Spleen (tissue), 11 donors: Measurements from ENCODE around the gene SH2D7. TPM values are rescaled to one million over a fixed set of nuclear protein-coding genes. Genes with fewer than 3 reads are reported as not detected.
A peak's percentile ranks its signal among the peaks of the same experiment; 100 is the strongest.

Experiments
- DNase-seq: peaks from one replicate; pipeline ENCODE4 v3.0.0-alpha.2; 2020
- H3K27ac ChIP-seq, 8 donors: fragments of 200-600 bp; sonication (generic) in 7 of 8; 1 replicate in 4 of 8; 2 replicates in 4 of 8; pipeline versions ENCODE4 v1.5.0 to v1.8.0; 2016 to 2021; ENCODE audit warnings: inconsistent platforms in 4 of 8, mild to moderate bottlenecking in 4 of 8, moderate library complexity in 1 of 8
- H3K27me3 ChIP-seq, 7 donors: fragments of 200-600 bp; sonication (generic) in 6 of 7; replicated peaks in 1 of 7; 1 replicate in 4 of 7; 2 replicates in 3 of 7; pipeline versions ENCODE4 v1.5.0 to v1.8.0; 2016 to 2021; ENCODE audit warnings: inconsistent platforms in 3 of 7, mild to moderate bottlenecking in 1 of 7
- H3K36me3 ChIP-seq, 6 donors: fragments of 200-600 bp; sonication (generic) in 5 of 6; 1 replicate in 4 of 6; 2 replicates in 2 of 6; pipeline versions ENCODE4 v1.5.0 to v1.8.0; 2016 to 2021; ENCODE audit warnings: inconsistent platforms in 2 of 6
- H3K4me1 ChIP-seq, 6 donors: fragments of 200-600 bp; sonication (generic) in 5 of 6; 1 replicate in 3 of 6; 2 replicates in 3 of 6; pipeline versions ENCODE4 v1.5.0 to v1.8.0; 2016 to 2021; ENCODE audit warnings: inconsistent platforms in 3 of 6
- H3K4me3 ChIP-seq, 8 donors: fragments of 200-600 bp; sonication (generic) in 7 of 8; 1 replicate in 4 of 8; 2 replicates in 4 of 8; pipeline versions ENCODE4 v1.5.0 to v1.8.0; 2016 to 2021; ENCODE audit warnings: inconsistent platforms in 4 of 8, mild to moderate bottlenecking in 4 of 8, moderate library complexity in 2 of 8
- H3K9me3 ChIP-seq, 8 donors: fragments of 200-600 bp; sonication (generic) in 7 of 8; 1 replicate in 4 of 8; 2 replicates in 4 of 8; pipeline versions ENCODE4 v1.5.0 to v1.8.0; 2016 to 2021; ENCODE audit warnings: inconsistent platforms in 4 of 8
- CTCF ChIP-seq, 11 experiments: fragments of 200-600 bp in 7 of 11; fragments of 450-650 bp in 4 of 11; sonication (generic) in 4 of 11; IDR thresholded peaks in 8 of 11; conservative IDR thresholded peaks in 3 of 11; 1 replicate in 7 of 11; 2 replicates in 4 of 11; pipeline versions ENCODE4 v1.4.0 to v1.8.0; 2016 to 2021; ENCODE audit warnings: antibody characterized with exemption in 11 of 11, inconsistent platforms in 4 of 11, mild to moderate bottlenecking in 1 of 11
- POLR2A ChIP-seq, 3 donors: fragments of 450-650 bp; IDR thresholded peaks; one replicate each; pipeline ENCODE4 v1.5.1; 2017; ENCODE audit warnings: antibody characterized with exemption in 3 of 3, mild to moderate bottlenecking in 1 of 3
- POLR2AphosphoS5 ChIP-seq, 3 donors: sonication (generic); formaldehyde crosslinking; IDR thresholded peaks; one replicate each; pipeline ENCODE4 v1.5.1; 2017; ENCODE audit warnings: antibody characterized with exemption in 3 of 3
- WGBS, 5 donors: extraction: QIAGEN DNeasy Blood & Tissue Kit in 3 of 5; methylation state at CpG; one replicate each; pipeline versions ENCODE4 v1.1.5 to v1.1.7; 2013 to 2018; 5-methylcytosine and 5-hydroxymethylcytosine counted together
- intact Hi-C: fragments of 100-400 bp; cut with DNase I; formaldehyde crosslinking; loops from one replicate; pipeline ENCODE4 v1.15.0; 2023; ENCODE audit warnings: low total_unique reads
- polyA plus RNA-seq, 3 donors: library from polyadenylated mRNA; stranded (reverse); fragments of 200-250 nt; gene quantifications; one replicate each; pipeline ENCODE4 v1.2.1, GENCODE V29; 2013
- total RNA-seq, 7 donors: library from RNA; depleted of rRNA in 3 of 7; stranded (reverse); fragments of >200 nt in 3 of 7; fragmentation: NEBNext Ultra II Directional in 4 of 7; extraction: Animal tissue kit (Norgen Biotek cat#: 25700) in 4 of 7; gene quantifications; one replicate each; pipeline versions ENCODE4 v1.1.0 to v1.2.1, GENCODE V29; 2016 to 2021
- donor health status: healthy with polysubstance abuse.
- donor health status: DM: no; HTN: no; CAD: no; lungs with moderate emphysema.
- donor health status: DM: no; HTN: no; CAD: no.
- donor health status: Bipolar disorder and iron deficiency.
- donor health status: healthy.
- donor health status: DM: no; HTN: no; CAD: no.
- donor health status: DM: yes; HTN: yes; CAD: no.

The SH2D7 gene
- total and polyA plus RNA-seq, 10 donors: not detected

- peaks cover 0 to 29% (median 18%) of the 10 kb centered on the region in 6 donors for H3K4me1 ChIP-seq
- peak overlapping the region in 1 of 8 donors; percentile 3 for H3K27ac ChIP-seq
- no peak for TF ChIP-seq POLR2A (IDR thresholded peaks at IDR 0.05)
- peak in 1 of 3 donors; percentile 63 for TF ChIP-seq POLR2AphosphoS5 (IDR thresholded peaks at IDR 0.05)
- H3K4me3 ChIP-seq: no peak overlapping the region
- 59 to 73% (median 72%) methylated on average over 5 of the region's 5 CpGs for WGBS, 5 donors
- no peaks in the 10 kb centered on the region for H3K27me3 ChIP-seq
- intact Hi-C loops: no loop called here
- no peak for DNase-seq
- no peaks in the 10 kb centered on the region for H3K36me3 ChIP-seq
- H3K9me3 ChIP-seq: no peaks in the 10 kb centered on the region
Measured at GRCh38 chr15:78093242-78094020, 1.1 kb downstream of the SH2D7 start.

DNA sequence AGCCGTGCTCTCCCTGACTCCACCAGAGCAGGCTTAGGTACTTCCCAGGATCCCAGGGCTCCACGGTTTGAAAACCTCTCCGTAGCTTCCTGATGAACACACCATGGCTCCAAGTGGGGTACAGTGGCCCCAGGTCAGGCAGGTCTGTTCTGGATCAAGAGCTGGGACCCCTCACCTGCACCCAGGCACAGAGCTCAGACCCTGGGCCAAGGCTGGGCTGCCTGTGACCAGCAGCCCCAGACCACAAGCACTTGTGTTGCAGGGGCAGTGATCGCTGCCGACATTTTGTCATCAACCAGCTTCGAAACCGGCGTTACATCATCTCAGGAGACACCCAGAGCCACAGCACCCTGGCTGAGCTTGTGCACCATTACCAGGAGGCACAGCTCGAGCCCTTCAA lies 5.3 kb downstream of the SH2D7 start:
- 76 to 93% (median 80%) methylated on average over 5 to 9 of the region's 9 CpGs for WGBS, 5 donors
- H3K4me3 ChIP-seq: no peak overlapping the region
- peaks cover 0 to 18% (median 7%) of the 10 kb centered on the region in 6 donors for H3K4me1 ChIP-seq
- H3K9me3 ChIP-seq: no peaks in the 10 kb centered on the region
- no peaks in the 10 kb centered on the region for H3K27me3 ChIP-seq
- intact Hi-C loops: no loop called here
- DNase-seq: no peak
- H3K36me3 ChIP-seq: no peaks in the 10 kb centered on the region
- no peak for TF ChIP-seq POLR2A (IDR thresholded peaks at IDR 0.05)
- TF ChIP-seq POLR2AphosphoS5 (IDR thresholded peaks at IDR 0.05): no peak
- TF ChIP-seq CTCF (IDR thresholded peaks at IDR 0.05 in 8 of 11, conservative IDR thresholded peaks at IDR 0.05 in 3 of 11): no peak
- no peak overlapping the region for H3K27ac ChIP-seq

GRCh38 chr15:78098131-78098755 lies 5.9 kb downstream of the SH2D7 start:
- no peak for TF ChIP-seq CTCF (IDR thresholded peaks at IDR 0.05 in 8 of 11, conservative IDR thresholded peaks at IDR 0.05 in 3 of 11)
- TF ChIP-seq POLR2AphosphoS5 (IDR thresholded peaks at IDR 0.05): no peak
- TF ChIP-seq POLR2A (IDR thresholded peaks at IDR 0.05): no peak
- peak; percentile 44 for DNase-seq

DNA sequence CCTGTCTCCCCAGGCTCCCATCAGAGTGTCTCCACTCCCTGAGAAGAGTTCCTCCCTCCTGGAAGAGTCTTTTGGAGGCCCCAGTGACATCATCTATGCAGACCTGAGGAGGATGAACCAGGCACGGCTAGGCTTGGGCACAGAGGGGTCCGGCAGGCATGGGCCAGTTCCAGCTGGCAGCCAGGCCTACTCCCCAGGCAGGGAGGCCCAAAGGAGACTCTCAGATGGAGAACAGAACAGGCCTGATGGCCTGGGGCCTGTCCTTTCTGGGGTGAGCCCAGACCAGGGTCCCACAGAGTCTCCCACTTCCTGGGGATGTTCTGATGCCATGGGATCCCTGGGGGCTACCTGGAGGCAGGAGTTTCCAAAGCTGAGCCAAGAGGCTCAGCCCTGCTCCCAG lies 8.5 kb downstream of the SH2D7 start:
- DNase-seq: peak; percentile 62
- H3K27ac ChIP-seq: no peak overlapping the region
- H3K27me3 ChIP-seq: no peaks in the 10 kb centered on the region
- peaks cover 21 to 36% (median 32%) of the 10 kb centered on the region in 6 donors for H3K4me1 ChIP-seq
- intact Hi-C loops: loop anchor here (10.0 kb wide), 2 partner anchors 66 to 96 kb away; no protein-coding TSS in a partner anchor
- no peaks in the 10 kb centered on the region for H3K36me3 ChIP-seq
- no peak for TF ChIP-seq POLR2A (IDR thresholded peaks at IDR 0.05)
- no peak for TF ChIP-seq CTCF (IDR thresholded peaks at IDR 0.05 in 8 of 11, conservative IDR thresholded peaks at IDR 0.05 in 3 of 11)
- no peak for TF ChIP-seq POLR2AphosphoS5 (IDR thresholded peaks at IDR 0.05)
- H3K4me3 ChIP-seq: no peak overlapping the region
- H3K9me3 ChIP-seq: no peaks in the 10 kb centered on the region
- WGBS, 5 donors: 95 to 100% (median 96%) methylated on average over 2 of the region's 2 CpGs; no CpG with 5 or more reads in 1 of the 5 donors

More at GRCh38 chr15:78098131-78098755, 5.9 kb downstream of the SH2D7 start:
- H3K27me3 ChIP-seq: no peaks in the 10 kb centered on the region
- WGBS, 5 donors: 92 to 97% (median 94%) methylated on average over 9 to 11 of the region's 11 CpGs
- no peak overlapping the region for H3K27ac ChIP-seq
- H3K9me3 ChIP-seq: no peaks in the 10 kb centered on the region
- peaks cover 4 to 18% (median 10%) of the 10 kb centered on the region in 6 donors for H3K4me1 ChIP-seq
- no peak overlapping the region for H3K4me3 ChIP-seq
- intact Hi-C loops: no loop called here
- no peaks in the 10 kb centered on the region for H3K36me3 ChIP-seq
